PC-3 (cell line): Measurements from ENCODE around the gene OOEP. TPM values are rescaled to one million over a fixed set of nuclear protein-coding genes. Genes with fewer than 3 reads are reported as not detected.

Source experiments
- ATAC-seq: fragments of 200-7000 bp; cut with Tn5 transposase; 2 replicates; pipeline ENCODE4 v1.9.1; 2020; ENCODE audit warnings: mild to moderate bottlenecking, moderate library complexity
- BruUV-seq: library from RNA; stranded (reverse); fragments of 400-500 nt; replicated peaks from 2 replicates; lab custom pipeline; 2021; lab: Mats Ljungman, UMichigan
- CTCF ChIA-PET: fragments of 300-600 bp; sonication (Branson Sonifier 250); formaldehyde crosslinking; loops from one replicate; lab custom pipeline; 2022; ENCODE audit warnings: antibody characterized with exemption; lab: Charles Lee
- POLR2A ChIA-PET: fragments of 300-600 bp; sonication (Branson Sonifier 250); formaldehyde crosslinking; loops from one replicate; lab custom pipeline; 2022; ENCODE audit warnings: antibody characterized with exemption; ENCODE audit not compliant: unreplicated experiment; lab: Charles Lee
- DNase-seq: peaks from one replicate; pipeline ENCODE4 v3.0.0-alpha.2; 2015
- H2AFZ ChIP-seq: fragments of 300-600 bp; sonication (generic); 2 replicates; pipeline ENCODE4 v1.6.0; 2016; ENCODE audit warnings: antibody characterized with exemption, low read length
- H3F3A ChIP-seq: fragments of 300-600 bp; sonication (generic); one replicate; pipeline ENCODE4 v1.6.0; 2017; ENCODE audit warnings: antibody characterized with exemption, low read length, control low read depth, mild to moderate bottlenecking; ENCODE audit not compliant: unreplicated experiment
- H3K27ac ChIP-seq: fragments of 300-600 bp; sonication (generic); 2 replicates; pipeline ENCODE4 v1.5.1; 2016; ENCODE audit warnings: mild to moderate bottlenecking, low read length
- H3K27me3 ChIP-seq: fragments of 300-600 bp; sonication (generic); 2 replicates; pipeline ENCODE4 v1.6.1; 2016; ENCODE audit warnings: low read length, mixed read lengths
- H3K36me3 ChIP-seq: fragments of 300-600 bp; sonication (generic); 2 replicates; pipeline ENCODE4 v1.6.1; 2016; ENCODE audit warnings: low read depth, mixed run types, low read length, mixed read lengths
- H3K4me1 ChIP-seq: fragments of 300-600 bp; sonication (generic); 2 replicates; pipeline ENCODE4 v1.5.1; 2016; ENCODE audit warnings: low read length; ENCODE audit not compliant: insufficient read depth
- H3K4me2 ChIP-seq: fragments of 300-600 bp; sonication (generic); 2 replicates; pipeline ENCODE4 v1.6.0; 2016; ENCODE audit warnings: low read length
- H3K4me3 ChIP-seq: fragments of 300-600 bp; sonication (generic); 2 replicates; pipeline ENCODE4 v1.5.1; 2016; ENCODE audit warnings: mild to moderate bottlenecking, low read length, mixed read lengths
- H3K79me2 ChIP-seq: fragments of 300-600 bp; sonication (generic); 2 replicates; pipeline ENCODE4 v1.6.1; 2017; ENCODE audit warnings: low read length, mixed read lengths
- H3K9ac ChIP-seq: fragments of 300-600 bp; sonication (generic); 2 replicates; pipeline ENCODE4 v1.6.0; 2016; ENCODE audit warnings: mild to moderate bottlenecking, low read length
- H3K9me2 ChIP-seq: fragments of 300-600 bp; sonication (generic); replicated peaks from 2 replicates; pipeline ENCODE4 v1.6.1; 2016; ENCODE audit warnings: mixed run types, low read length, mixed read lengths
- H3K9me3 ChIP-seq: fragments of 300-600 bp; sonication (generic); 2 replicates; pipeline ENCODE4 v1.6.1; 2016; ENCODE audit warnings: low read length, mixed read lengths
- H4K20me1 ChIP-seq: fragments of 300-600 bp; sonication (generic); 2 replicates; pipeline ENCODE4 v1.6.1; 2016; ENCODE audit warnings: low read length, mixed read lengths
- EZH2 ChIP-seq: fragments of 300-600 bp; sonication (generic); IDR thresholded peaks from one replicate; pipeline ENCODE4 v1.6.1; 2017; ENCODE audit warnings: antibody characterized with exemption, mild to moderate bottlenecking, low read length; ENCODE audit not compliant: unreplicated experiment
- EZH2phosphoT487 ChIP-seq: fragments of 300-600 bp; sonication (generic); IDR thresholded peaks from 2 replicates; pipeline ENCODE4 v1.6.1; 2018; ENCODE audit warnings: mild to moderate bottlenecking, antibody characterized with exemption, low read length, borderline replicate concordance
- intact Hi-C: fragments of 100-400 bp; cut with micrococcal nuclease; formaldehyde crosslinking; loops from 2 replicates; pipeline ENCODE4 v1.9.0; 2023
- total RNA-seq: library from RNA; depleted of rRNA; stranded (reverse); fragments of >200 nt; gene quantifications from 2 replicates; pipeline ENCODE4 v1.2.3, GENCODE V29; 2014
- TF ChIP-seq, protein P1 (sequence below): fragments of 300-600 bp; sonication (generic); conservative IDR thresholded peaks from 2 replicates; pipeline ENCODE4 v1.5.1; 2017; ENCODE audit warnings: antibody characterized with exemption, low read depth, mild to moderate bottlenecking, low read length

The OOEP gene
- total RNA-seq, 1 experiment from 2014 or later: not detected

DNA sequence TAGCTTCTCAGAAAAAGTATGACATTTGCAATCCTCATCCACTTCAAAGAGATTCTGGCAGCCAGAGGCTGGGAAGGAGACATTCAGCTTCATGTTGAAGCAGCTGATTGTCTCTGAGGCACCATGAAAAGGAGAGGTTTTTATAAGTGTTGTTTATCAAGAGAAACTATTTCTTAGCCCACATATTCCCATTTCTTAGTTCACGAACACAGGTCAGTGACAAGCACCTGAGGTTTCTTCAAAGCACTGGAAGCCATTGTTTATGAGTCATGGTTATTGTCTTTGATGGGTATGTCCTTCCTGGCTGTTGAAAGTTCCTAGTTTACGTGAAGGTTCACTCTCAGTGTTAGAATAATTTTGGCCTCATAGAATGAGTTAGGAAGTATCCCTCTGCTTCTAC is 22.0 kb upstream of the OOEP start:
- Histone ChIP-seq H3K36me3 (no peaks in the 10 kb centered on the region), H4K20me1 (no peaks in the 10 kb centered on the region), H3F3A (no peaks in the 10 kb centered on the region), H3K27ac (no peak overlapping the region), H3K79me2 (no peaks in the 10 kb centered on the region), H3K9me2 (no peaks in the 10 kb centered on the region), H3K9ac (no peak overlapping the region), H3K4me2 (no peak overlapping the region), H3K4me1 (no peaks in the 10 kb centered on the region), H3K4me3 (no peak overlapping the region), H3K9me3 (no peaks in the 10 kb centered on the region), H3K27me3 (no peaks in the 10 kb centered on the region), H2AFZ (no peak overlapping the region)
- BruUV-seq: no TSS peak
- TF ChIP-seq, protein P1, sequence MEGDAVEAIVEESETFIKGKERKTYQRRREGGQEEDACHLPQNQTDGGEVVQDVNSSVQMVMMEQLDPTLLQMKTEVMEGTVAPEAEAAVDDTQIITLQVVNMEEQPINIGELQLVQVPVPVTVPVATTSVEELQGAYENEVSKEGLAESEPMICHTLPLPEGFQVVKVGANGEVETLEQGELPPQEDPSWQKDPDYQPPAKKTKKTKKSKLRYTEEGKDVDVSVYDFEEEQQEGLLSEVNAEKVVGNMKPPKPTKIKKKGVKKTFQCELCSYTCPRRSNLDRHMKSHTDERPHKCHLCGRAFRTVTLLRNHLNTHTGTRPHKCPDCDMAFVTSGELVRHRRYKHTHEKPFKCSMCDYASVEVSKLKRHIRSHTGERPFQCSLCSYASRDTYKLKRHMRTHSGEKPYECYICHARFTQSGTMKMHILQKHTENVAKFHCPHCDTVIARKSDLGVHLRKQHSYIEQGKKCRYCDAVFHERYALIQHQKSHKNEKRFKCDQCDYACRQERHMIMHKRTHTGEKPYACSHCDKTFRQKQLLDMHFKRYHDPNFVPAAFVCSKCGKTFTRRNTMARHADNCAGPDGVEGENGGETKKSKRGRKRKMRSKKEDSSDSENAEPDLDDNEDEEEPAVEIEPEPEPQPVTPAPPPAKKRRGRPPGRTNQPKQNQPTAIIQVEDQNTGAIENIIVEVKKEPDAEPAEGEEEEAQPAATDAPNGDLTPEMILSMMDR: no peak
- no peak for TF ChIP-seq EZH2phosphoT487
- no peak for TF ChIP-seq EZH2
- CTCF ChIA-PET: no interaction called here
- intact Hi-C loops: no loop called here
- DNase-seq (peak; percentile 19), ATAC-seq (no peak)
- POLR2A ChIA-PET: no interaction called here

DNA sequence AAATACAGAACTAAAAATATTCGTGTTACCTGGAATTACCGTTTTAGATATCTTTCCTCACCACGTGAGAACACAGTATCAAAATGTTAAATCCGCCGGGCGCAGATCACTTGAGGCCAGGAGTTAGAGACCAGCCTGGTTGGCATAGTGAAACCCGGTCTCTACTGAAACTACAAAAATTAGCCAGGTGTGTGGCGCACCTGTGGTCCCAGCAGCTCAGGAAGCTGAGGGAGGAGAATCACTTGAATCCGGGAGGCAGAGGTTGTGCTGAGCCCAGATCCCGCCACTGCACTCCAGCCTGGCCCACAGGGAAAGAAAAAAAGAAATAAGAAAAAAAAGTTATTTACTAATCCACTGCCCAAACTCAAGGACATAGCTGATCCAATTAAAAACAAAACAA is 20.2 kb upstream of the OOEP start:
- Histone ChIP-seq H3K9me3 (no peaks in the 10 kb centered on the region), H3F3A (no peaks in the 10 kb centered on the region), H3K4me1 (no peaks in the 10 kb centered on the region), H3K4me2 (no peak overlapping the region), H3K27me3 (no peaks in the 10 kb centered on the region), H3K79me2 (no peaks in the 10 kb centered on the region), H2AFZ (no peak overlapping the region), H3K4me3 (no peak overlapping the region), H4K20me1 (no peaks in the 10 kb centered on the region), H3K9me2 (no peaks in the 10 kb centered on the region), H3K36me3 (no peaks in the 10 kb centered on the region), H3K27ac (no peak overlapping the region), H3K9ac (no peak overlapping the region)
- POLR2A ChIA-PET: interaction anchor here (0.5 kb wide), 1 partner anchor 801 kb away, joined by 3 read pairs; no protein-coding TSS in a partner anchor
- TSS peak; percentile 39 for BruUV-seq
- ATAC-seq: no peak
- DNase-seq: no peak
- CTCF ChIA-PET: no interaction called here
- no peak for TF ChIP-seq EZH2
- TF ChIP-seq, protein P1: no peak
- no peak for TF ChIP-seq EZH2phosphoT487
- intact Hi-C loops: loop anchor here (5.0 kb wide), 2 partner anchors 63 to 103 kb away; no protein-coding TSS in a partner anchor

DNA sequence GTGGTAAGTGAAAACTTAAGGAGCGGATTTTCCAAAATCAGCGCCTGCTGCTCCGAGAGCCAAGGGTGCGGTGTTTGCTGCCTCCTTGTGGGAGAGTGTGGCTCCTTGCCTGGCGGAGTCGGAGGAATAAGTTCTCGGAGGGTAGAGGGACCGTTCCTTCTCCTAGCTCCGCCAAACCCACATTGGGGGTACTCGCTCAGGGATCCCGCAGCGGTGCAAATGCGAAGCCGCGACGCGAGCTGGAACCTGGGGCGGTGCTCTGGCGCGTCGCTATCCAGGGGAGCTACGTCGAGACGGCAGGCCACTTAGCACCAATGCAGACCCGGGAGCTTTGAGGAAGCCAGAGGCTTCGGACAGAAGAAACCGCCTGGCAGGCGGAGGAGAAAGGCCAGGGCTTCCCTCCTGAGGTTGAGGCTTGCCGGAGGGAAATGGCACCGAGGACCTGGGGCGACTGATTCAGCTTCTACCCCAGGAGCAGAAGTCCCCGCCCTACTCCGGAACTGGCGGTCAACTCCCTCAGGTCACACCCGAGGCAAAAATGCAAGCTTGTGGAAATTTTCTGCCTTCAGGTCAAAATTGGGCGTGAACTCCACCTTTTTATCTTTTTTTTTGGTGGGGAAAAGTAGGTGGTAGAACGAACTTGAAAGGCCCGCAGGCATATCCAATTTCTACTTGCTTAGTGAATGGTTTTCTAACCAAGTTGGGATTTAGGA is 19.3 kb upstream of the OOEP start:
- TSS peak; percentile 97 for BruUV-seq
- peak overlapping the region; percentile 85 for H3K27ac ChIP-seq
- H3K9ac ChIP-seq: peak overlapping the region; percentile 76
- TF ChIP-seq, protein P1: peak; percentile 73
- TF ChIP-seq EZH2: no peak
- H3K4me3 ChIP-seq: peak overlapping the region; percentile 79
- H3K4me2 ChIP-seq: peak overlapping the region; percentile 92
- no peaks in the 10 kb centered on the region for H3K79me2 ChIP-seq
- intact Hi-C loops: loop anchor here (5.0 kb wide), 2 partner anchors 62 to 102 kb away; no protein-coding TSS in a partner anchor
- no peaks in the 10 kb centered on the region for H3K27me3 ChIP-seq
- peak; percentile 77 for DNase-seq
- peak overlapping the region; percentile 90 for H2AFZ ChIP-seq
- ATAC-seq: peak; percentile 87
- H3K4me1 ChIP-seq: no peaks in the 10 kb centered on the region
- H3K9me2 ChIP-seq: no peaks in the 10 kb centered on the region
- ChIA-PET CTCF (interaction anchor here (0.6 to 1.0 kb wide), 7 partner anchors 9 to 103 kb away, joined by 3 to 4 read pairs (median 3); no protein-coding TSS in a partner anchor), POLR2A (interaction anchor here (0.5 kb wide), 1 partner anchor 264 kb away, joined by 3 read pairs; no protein-coding TSS in a partner anchor)
- H3F3A ChIP-seq: no peaks in the 10 kb centered on the region
- no peaks in the 10 kb centered on the region for H3K9me3 ChIP-seq
- no peaks in the 10 kb centered on the region for H4K20me1 ChIP-seq
- H3K36me3 ChIP-seq: no peaks in the 10 kb centered on the region
